CD4-positive, alpha-beta T cell treated with Interleukin-10 for 1 hour (primary cell): ENCODE results near the gene APOA5.
A peak's percentile ranks its signal among the peaks of the same experiment; 100 is the strongest.

Experiments used
- DNase-seq: peaks from one replicate; pipeline ENCODE4 v3.0.0-alpha.2; 2020

Gene APOA5

DNA sequence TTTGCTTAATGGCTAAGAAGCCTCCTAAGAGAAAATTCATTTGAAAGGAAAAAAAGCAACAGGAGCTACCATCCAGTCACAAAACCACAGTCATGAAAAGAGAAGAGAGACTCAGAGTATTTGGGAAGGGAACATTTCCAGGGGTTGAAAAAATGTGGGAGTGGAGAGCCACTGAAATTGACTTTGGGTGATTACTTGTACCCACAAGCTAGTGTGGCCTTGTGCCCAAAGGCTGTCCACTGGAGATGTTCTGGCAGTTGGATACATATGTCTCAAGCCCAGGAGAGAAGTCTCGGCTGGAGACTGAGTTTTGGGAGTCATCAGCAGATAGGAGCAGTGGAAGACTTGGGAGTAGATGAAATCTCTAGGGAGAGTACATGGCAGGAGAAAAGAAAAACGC lies 3.2 kb upstream of the APOA5 start:
- no peak for DNase-seq

DNA sequence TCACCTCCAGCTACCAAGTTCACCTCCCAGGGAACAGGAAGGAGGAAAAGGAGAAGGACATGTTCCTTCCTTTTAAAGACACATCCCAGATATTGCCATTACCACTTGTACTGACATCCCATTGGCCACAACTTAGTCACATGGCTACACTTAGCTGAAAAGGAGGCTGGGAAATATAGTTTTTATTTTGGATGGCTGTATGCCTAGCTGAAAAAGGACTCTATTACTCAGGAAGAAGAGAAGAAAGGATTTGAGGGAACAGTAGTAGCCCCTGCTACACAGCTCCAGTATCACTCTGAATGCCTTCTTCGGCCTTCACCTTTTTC lies 2.1 kb upstream of the APOA5 start:
- DNase-seq, result no peak

DNA sequence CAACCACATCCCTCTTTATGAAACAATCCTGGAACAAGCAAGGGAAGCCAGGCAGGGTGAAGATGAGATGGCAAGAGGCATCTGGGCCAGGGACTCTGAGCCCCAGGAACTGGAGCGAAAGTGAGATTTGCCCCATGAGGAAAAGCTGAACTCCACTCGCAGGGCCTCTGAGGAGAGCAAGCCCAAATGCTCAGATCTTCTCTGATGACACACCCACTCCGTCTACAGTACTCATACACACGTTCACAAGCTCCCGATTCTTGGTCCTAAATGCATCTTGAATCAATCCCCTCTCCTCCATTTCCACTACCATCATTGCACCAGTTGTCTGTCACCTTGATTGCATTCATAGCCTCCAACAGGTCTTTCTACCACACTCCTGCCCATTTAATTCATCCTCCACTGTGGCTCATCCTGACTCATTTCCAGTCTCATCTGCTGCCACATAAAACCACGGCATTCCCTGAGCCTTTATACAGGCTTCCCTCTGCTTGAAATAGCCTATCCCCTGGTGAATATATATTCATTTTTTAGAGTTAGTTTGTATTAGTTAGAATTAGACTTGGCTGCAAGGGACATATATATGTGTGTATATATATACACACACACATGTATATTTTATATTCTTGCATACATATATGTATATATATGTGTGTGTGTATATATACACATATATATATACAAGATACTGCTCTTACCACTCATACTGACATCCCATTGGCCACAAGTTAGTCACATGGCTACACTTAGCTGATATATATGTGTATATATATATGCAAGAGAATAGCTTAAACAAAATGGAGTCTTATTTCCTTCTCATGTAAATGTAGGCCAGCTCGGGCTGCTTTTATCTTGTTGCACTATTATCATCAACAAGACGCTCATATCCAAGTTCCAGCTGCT lies 1.4 kb upstream of the APOA5 start:
- no peak for DNase-seq

DNA sequence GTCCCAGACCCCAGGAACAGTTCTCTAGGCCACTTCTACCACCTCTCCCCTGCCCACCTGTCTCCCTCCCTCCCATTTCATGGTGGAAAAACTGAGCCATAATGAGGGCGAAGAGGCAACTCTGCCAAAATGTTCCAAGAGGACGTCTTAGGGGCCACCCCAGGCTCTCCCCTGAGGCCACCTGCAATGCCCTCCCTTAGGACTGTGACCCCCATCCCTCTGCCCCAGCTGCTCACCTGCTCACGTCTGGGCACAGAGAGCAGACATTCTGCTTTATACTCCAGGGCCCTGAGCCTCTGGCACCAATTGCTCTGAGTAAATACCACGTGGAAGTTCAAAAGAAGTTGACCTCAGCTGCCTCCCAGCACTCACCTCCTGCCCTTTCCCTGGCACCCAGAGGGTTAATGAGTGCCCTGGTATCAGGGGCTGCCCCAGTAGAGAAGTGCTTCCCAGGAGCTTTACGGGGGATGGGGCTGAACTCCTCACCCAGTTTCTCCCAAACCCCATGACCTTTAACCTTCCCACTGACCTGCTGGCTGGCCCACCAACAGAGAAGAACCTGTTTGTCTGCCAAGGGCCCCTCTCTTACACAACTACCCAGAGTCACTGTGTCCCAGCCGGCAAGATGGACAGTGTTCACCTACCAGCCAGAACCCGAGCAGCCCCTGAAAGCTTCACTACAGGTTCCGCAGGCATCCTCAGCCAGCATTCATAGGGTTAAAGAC lies 627 bp upstream of the APOA5 start:
- DNase-seq, result no peak

DNA sequence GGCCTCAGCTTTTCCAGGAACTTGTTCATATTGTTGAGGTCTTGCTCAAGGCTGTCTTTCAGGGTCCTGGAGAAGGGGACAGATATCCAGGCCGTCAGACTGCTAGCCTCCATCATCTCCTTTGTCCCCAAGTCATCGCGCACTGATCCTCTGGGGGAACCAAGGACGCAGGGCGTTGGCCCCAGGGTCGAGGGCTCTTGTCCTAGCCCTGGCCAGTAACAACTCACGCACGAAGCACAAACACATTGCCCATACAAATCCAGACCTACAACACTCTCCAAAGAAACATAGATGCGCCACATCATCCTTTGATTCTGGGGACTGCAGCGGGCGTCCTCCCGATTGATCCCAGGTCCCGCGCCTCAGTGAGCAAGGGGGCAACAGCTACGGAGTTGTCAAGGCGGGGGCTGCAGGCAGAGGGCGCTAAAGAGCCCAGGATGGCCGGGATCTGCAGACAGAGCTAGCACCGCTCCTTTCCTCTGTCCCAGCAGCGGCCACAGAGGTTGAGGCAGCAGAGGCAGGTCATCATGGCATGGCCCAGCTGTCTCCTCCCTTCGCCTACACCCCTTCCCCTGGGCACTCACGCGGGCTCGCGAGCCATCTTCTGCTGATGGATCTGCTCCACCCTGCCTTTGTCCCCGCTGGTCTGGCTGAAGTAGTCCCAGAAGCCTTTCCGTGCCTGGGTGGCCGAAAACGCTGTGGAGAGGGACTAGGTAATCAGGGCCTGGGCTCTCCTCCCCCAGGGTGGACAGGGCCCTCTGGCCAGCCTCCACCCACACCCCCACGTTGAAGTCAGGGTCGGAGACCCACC lies 472 bp downstream of the APOA5 start:
- DNase-seq, result peak; percentile 78

DNA sequence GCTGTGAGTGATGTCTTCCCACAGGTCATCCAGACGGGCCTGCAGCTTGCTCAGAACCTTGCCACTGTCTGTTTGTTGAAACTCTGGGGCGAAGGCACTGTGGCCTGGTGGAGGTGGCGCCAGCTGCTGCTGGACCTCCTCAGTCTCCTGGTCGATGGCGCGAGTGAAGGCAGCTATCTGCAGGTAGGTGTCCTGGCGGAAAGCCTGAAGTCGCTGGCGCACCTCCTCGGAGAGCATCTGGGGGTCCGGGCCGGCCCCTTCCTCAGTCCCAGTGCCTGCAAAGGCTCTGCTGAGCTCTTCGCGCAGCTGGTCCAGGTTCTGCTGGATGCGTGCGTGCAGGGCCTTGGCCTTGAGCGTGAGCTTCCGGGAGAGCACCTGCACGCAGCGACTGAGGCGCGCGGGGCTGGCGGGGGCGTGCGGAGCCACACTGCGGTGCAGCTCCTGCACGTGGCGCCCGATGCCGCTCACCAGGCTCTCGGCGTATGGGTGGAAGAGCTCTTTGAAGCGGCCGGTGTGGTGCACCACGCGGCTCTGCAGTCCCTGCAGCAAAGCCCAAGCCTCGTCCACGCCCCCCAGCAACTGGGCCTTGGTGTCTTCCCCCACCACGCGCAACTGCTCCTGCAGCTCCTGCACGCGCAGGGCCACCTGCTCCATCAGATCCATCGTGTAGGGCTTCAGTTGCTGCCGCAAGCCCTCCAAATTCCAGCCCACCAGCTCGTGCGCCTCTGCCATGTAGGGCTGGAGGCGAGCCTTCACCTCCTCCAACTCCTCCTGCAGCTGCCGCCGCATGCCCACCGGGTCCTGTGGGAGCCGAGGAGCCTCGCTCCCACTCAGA lies 1.3 kb downstream of the APOA5 start:
- no peak for DNase-seq

DNA sequence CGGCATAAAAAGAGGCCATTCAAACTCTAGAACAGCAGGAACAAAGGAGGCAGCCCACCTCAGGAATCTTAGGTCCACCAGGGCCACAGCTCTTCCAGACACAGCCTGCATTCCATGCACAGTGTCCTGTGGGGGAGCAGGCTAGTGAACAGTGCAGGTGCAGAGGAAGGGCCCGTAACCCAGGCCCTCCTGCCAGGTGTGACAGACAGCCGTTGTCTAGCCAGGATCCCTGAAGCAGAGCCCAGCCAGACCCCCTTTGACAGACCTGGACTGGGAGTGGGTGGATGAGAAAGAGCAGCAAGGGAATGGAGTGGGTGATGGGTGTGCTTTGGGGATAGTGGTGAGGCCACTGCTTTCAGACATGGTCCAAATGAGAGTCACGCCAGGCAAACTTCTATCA lies 2.7 kb downstream of the APOA5 start:
- no peak for DNase-seq

DNA sequence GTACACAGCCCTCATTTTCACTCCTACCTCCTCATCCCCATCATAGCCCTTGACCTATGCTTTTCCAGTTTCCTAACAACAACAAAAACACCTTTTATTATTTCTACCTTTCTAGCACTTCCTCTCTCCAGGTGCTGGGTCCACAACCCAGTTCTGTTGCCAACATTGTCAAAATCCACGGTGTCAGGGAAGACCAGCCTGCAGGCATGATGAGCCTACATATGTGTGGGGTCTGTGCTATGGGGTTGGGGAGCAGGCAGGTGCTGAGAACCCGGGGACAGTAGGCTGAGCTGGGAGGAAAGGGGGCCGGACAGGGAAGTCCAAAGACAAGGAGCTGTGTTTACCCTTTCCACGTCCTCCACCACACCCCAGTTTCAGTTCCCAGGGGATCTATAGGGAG lies 3.1 kb downstream of the APOA5 start:
- no peak for DNase-seq

DNA sequence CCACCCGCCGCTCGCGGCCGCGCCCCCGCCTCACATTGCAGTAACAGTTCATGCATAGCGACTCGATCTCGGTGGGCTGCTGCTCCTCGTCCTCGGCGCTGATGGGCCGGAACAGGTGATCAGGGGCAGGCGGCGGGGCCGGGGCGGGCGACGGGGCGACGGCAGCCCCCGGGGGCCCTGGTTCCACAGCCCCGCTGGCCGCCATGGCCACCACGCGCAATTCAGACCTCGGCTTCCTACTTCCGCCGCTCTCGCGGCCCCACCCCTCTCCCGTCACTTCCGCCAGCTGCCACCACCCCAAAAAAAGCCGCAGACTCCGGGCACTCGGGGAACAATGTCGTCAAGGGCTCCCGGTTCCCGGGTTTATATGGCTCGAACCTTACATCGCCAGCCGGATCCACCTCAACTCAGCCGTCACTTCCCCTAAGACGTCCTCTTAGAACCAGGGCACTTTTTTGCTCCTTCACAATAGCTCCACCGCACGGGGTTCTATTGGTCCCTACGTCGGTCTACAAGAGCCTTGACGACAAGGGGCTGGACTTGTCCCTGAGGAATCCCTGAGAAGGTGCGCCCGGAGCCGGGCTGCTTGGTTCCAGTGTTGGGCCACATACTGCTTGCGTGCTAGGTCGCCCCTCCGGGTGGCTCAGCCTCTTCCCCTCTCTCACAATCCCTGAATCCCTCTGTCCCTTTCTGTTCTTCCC lies 3.7 kb downstream of the APOA5 start, which contains the start of gene ZPR1:
ZPR1 (minus strand) TSS at position 238 of the 701 bp plus-strand sequence; CDS start at position 205, 33 bp downstream.
- DNase-seq, result peak; percentile 90

DNA sequence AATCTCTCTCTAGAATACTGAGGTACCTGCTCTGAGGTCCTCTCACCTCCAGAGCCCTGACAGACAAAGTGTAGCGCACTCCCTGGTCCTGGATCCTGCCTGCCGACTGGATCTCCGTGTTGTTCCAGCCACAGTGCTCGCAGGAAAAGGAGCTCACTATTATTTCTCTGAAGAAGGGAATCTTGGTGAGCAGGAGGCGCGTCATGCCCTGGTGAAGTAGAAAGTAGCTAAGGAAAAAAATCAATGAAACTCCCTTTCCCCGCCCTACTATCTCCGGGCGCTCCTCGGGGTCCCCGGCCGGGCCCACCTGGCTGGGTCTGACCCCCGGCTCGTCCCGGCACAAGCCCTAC lies 4.3 kb downstream of the APOA5 start:
- DNase-seq, result no peak

DNA sequence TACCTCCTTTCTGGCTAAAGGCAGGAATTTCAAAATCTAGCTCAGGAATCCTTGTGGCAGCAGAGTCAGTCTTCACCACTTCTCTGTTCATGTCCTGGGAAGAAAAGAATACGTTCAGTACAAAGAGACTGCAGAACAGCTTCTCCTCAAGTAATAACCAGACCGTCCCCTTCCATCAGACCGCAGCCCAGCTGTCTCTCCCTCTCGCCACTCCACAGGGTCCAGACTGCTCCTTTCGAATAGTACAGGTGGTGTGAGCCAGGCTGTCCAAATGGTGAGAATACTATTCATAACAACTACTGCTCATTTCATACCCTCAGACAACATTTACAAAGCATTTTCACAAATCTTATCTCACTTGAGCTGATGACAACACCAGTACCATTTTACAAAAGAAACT lies 4.7 kb downstream of the APOA5 start:
- DNase-seq, result no peak

DNA sequence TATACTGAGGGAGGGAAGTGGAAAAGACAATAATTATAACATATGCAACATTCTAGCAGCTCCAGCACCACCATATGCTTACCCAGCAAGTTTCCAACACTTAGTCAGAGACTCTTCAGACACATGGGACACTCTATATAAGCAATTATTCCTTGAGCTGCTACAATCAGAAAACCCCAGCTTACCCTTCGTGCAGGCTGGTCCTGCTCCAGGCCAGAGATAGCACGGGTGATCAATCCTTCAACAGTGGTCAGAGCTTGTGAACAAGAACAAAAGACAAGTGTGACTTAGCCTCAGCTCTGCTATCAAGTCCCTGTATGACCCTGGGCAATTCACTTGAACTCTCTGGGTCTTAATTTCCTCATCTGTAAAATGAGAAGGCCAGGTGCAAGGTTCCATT lies 5.4 kb downstream of the APOA5 start:
- DNase-seq, result no peak

DNA sequence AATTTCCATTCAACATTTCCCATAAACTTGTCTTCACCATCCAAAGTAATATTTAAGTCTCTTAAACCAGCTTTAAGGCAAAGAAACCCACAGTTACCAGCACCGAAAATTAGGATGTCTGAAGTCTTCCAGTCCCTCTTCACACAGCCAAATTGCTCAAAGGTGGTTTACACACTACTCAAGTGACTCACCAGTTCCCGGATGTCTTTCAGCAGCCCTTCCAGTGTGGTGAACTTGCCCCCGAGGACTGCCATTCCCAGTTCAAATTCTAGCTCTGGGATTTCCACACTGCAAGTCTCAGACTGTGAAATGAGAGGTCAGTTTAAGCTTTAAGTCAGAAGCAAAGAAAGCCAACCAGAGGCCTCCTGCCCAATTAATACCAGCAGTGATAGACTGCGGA lies 9.0 kb downstream of the APOA5 start:
- no peak for DNase-seq

DNA sequence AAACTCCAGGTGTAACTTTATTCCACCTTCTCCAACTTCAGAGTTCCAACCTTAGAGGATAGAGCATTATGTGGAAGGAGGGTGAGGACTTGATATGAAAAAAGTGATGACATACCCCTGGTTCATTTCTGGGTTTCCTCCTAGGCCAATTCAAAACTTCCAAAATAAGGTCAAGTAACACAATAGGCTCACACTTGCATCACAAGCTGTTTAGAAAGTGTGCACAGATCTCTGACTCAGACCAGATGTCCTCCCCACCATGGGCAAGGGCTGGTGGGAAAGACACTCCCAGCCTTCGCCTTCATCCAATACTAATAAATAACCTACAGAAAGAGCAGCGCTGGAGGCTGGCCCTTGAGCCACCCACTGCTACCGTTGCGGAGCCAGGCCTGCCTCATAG lies 13.1 kb downstream of the APOA5 start:
- no peak for DNase-seq

DNA sequence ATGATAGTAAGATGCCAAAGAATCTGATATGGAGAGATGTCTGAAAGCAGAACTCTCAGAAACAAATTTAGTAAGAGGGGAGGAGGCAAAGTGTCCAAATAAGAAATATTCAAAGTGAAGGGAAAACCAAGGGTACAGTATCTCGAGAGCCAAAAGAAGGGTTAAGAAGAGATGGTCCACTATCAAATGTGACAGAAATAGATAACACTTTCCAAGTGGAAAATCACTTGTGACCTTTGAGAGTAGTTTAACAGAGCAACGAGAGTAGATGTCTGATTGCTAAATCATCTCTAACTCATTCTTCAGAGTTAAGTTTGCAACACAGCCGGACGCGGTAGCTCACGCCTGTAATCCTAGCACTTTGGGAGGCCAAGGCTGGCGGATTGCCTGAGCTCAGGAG lies 14.6 kb downstream of the APOA5 start:
- DNase-seq, result no peak

DNA sequence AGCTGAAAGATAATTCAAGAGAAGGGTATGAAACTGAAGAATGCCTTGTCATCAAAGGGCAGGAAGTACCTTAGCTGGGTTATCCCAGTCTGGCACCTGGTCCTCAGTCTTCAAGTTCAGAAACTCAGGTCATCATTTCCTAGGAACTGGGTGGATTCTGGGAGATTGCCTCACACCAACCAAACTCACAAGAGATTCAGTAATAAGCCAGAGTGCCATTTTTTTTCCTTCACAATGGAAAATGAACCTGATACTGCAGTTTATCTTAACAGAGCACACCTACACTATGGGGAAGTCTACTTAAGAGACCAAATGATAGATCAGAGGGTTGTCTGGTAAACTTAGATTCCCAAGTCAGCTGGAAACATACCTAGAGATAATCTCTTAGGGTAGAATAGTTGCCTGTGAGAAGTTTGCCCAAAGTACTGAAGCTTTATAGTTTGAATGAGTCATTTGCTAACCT lies 15.1 kb downstream of the APOA5 start:
- no peak for DNase-seq

DNA sequence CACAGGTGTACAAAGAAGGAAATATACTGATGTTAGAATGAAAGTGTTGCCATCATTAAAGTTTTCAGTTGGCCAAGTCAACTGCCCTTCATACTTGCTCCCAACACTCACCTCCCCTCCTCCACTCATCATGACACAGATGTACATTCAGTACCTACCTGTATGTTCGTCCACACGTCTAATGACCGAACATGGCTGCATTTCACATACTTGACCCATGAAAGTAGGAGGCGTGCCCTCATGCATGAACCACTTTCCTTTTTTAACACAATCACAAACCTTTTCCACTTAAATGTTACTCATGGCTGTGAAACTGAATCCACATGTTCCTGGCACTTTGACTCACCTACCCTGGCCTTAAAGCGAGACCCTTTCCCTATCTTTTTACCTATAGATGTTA lies 15.7 kb downstream of the APOA5 start:
- no peak for DNase-seq

DNA sequence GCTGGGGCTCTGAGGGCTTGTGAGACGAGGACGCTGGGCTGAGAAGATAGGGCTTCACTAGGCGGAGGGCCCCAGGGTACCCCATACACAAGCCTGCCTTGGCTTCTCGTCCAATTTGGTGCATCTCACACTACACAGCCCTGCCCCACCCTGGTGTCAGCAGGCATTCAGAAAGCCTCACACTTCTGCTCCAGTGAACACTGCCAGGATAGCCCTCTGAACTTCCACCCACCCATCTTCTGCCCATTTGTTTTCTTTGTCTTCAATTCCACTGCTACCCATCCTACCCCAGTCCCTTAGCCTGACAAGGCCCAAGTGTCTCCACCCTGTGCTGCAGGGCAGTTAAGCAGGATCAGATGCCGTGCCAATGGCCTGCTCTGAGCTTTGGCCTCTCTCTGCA lies 17.0 kb downstream of the APOA5 start:
- no peak for DNase-seq

DNA sequence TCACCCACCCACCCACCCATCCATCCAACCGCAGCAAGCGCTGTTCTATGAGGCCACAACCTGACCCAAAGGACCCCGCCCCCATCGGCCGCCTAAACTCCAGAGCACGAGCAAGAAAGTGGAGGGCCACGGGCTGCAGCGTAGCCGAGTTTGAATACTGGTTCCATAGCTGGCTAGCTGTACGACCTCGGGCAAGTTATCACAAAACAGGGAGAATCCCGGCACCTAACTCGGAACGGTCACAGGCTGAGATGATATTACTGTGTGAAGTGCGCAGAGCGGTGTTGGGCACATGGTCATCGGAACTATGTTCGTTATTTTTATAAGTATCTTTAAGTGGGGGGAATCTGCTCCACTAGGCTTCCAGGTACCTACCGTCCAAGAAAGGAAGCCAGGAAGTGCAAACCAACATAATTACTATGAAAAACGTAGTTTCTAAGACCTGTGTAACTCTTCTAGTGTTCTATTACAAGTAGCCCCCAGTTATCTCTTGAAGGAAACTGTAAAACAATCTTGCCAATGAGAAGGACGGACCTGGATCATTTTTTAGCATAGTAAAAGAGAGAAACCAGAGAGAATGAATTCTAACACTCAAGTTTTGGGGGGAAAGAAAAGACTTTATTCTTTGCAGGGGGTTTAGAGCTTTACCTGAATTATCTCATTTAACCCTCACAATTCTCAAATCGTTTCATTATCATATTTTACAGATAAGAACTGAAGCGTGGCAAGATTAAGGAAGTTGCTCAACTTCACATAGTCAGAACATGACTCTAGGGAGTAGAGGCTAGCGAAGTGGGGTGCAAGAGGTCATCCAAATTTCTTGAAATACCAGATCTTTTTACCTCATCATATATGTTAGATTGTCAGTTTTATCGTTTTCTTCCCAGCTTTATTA lies 18.2 kb downstream of the APOA5 start:
- DNase-seq, result no peak

DNA sequence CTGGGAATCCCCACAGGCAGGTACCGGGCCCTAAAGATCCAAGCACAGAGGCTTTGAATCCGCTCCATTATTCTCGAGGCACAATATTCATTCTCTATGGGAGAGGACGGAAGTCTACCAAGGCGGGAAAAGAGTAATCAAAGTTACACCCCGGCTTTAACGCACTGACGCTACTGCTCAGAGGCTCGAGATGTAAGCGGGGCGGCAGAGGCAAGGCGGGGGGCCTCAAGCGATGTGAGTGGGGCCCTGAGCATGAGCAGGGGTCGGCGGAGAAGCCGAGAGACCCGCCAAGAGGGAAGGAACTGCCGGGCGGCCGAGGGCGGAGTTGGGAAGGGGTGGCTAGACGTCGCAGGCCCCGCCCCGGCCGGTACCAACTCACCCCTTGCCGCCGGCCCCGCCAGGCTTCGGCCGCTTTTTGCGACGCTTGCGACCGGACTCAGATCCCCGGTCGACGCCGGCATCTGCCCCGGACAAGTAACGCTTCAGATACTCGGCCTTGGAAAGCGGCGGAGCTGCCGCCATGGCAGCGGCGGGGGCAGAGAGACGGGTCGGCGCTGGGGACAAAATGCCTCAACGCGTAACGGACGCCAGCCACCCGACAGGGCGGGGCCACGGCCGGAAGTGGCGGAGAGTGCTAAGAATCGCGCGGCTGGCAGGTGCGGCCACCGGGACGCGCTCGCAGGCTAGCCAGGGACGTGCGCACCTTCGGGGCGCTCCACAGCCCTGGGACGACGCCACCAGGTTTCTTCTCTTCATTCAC lies 19.1 kb downstream of the APOA5 start, which contains the start of gene BUD13:
BUD13 (minus strand) TSS at position 545 of the 760 bp plus-strand sequence; CDS start at position 522, 23 bp downstream.
- peak; percentile 95 for DNase-seq
